ENCODE measurements around the gene SLC8A3. TPM values are rescaled to one million over a fixed set of nuclear protein-coding genes. Genes with fewer than 3 reads are reported as not detected.

The SLC8A3 gene
- polyA plus RNA-seq, 1 of the 3 experiments (the other 2 are of a cell fraction): 0.26 TPM

GRCh38 chr14:70022771-70023445 is 165.8 kb downstream of the SLC8A3 start:
- no peak overlapping the region for H3K9ac ChIP-seq
- no peaks in the 10 kb centered on the region for H3F3A ChIP-seq (replicated peaks; ENCODE audit: insufficient read depth)
- H3K79me2 ChIP-seq (ENCODE audit: insufficient read depth): no peaks in the 10 kb centered on the region
- no peaks in the 10 kb centered on the region for H3K4me1 ChIP-seq (ENCODE audit: control insufficient read depth in 1 of 2, insufficient read depth in 2 of 2, low read depth in 1 of 2, low read length in 1 of 2)
- CTCF ChIA-PET: interaction anchor here (1.0 to 2.7 kb wide), 3 partner anchors 144 to 204 kb away, joined by 4 to 19 read pairs (median 5); partner anchors contain the start of gene SMOC1
- H3K27me3 ChIP-seq (ENCODE audit: insufficient read depth): no peaks in the 10 kb centered on the region
- TF ChIP-seq TCF12 (IDR thresholded peaks at IDR 0.05) (no peak), RAD21 (IDR thresholded peaks at IDR 0.05; ENCODE audit: low read length) (no peak), MAX (IDR thresholded peaks at IDR 0.05; ENCODE audit: low read depth) (no peak), SMC3 (IDR thresholded peaks at IDR 0.05; ENCODE audit: low read depth, low read length) (no peak), MXI1 (IDR thresholded peaks at IDR 0.05; ENCODE audit: low read depth, low read length) (no peak), JUND (IDR thresholded peaks at IDR 0.05) (no peak), CTCF (IDR thresholded peaks at IDR 0.05) (no peak), RFX5 (IDR thresholded peaks at IDR 0.05; ENCODE audit: low read length) (no peak), TAF1 (IDR thresholded peaks at IDR 0.05; ENCODE audit: borderline replicate concordance, low read depth, low read length) (no peak), IRF3 (IDR thresholded peaks at IDR 0.05; ENCODE audit: low read depth, low read length) (no peak), GABPA (IDR thresholded peaks at IDR 0.05; ENCODE audit: low read depth) (no peak), FOSL2 (IDR thresholded peaks at IDR 0.05; ENCODE audit: borderline replicate concordance, low read depth) (no peak), CHD2 (IDR thresholded peaks at IDR 0.05; ENCODE audit: low read length, partially characterized antibody) (no peak), ELF1 (IDR thresholded peaks at IDR 0.05) (no peak), EZH2phosphoT487 (IDR thresholded peaks at IDR 0.05; ENCODE audit: borderline replicate concordance, low read depth) (no peak)
- no peak overlapping the region for H3K27ac ChIP-seq (ENCODE audit: low read depth in 2 of 2, low read length in 1 of 2)
- no peaks in the 10 kb centered on the region for H3K9me2 ChIP-seq
- no peaks in the 10 kb centered on the region for H4K20me1 ChIP-seq (ENCODE audit: insufficient read depth)
- no peak for DNase-seq
- 56% methylated on average over 15 of the region's 15 CpGs for WGBS (ENCODE audit: low lambda C conversion rate)
- H3K9me3 ChIP-seq: no peaks in the 10 kb centered on the region
- POLR2A ChIA-PET: no interaction called here
- no peak overlapping the region for H2AFZ ChIP-seq (ENCODE audit: low read depth)
- no peaks in the 10 kb centered on the region for H3K36me3 ChIP-seq (replicated peaks in 1 of 2; ENCODE audit: control insufficient read depth in 1 of 2, insufficient read depth in 2 of 2, low read length in 1 of 2)
- H3K4me3 ChIP-seq (ENCODE audit: low read depth in 2 of 2, low read length in 1 of 2): no peak overlapping the region
- no peak overlapping the region for H3K4me2 ChIP-seq

All from SK-N-SH (cell line).